GM12878 (cell line): ENCODE results near the gene TYW5. TPM values are rescaled to one million over a fixed set of nuclear protein-coding genes. Genes with fewer than 3 reads are reported as not detected.
A peak's percentile ranks its signal among the peaks of the same experiment; 100 is the strongest.

ENCODE experiments used
- CBFB ChIP-seq: IDR thresholded peaks from 2 replicates; pipeline ENCODE4 v1.6.1; 2016; ENCODE audit warnings: antibody characterized with exemption, low read depth
- CHD2 ChIP-seq: IDR thresholded peaks from 2 replicates; pipeline ENCODE4 v1.6.1; 2011; ENCODE audit warnings: low read depth, low read length, improper control_type of control experiment, borderline replicate concordance
- E4F1 ChIP-seq: fragments of 450-650 bp; IDR thresholded peaks from 2 replicates; pipeline ENCODE4 v1.6.1; 2018; ENCODE audit warnings: borderline replicate concordance, mild to moderate bottlenecking; ENCODE audit not compliant: partially characterized antibody
- HCFC1 ChIP-seq: fragments of 150-350 bp; IDR thresholded peaks from 2 replicates; pipeline ENCODE4 v1.6.1; 2014; ENCODE audit warnings: low read length
- HDAC2 ChIP-seq: fragments of 200-600 bp; sonication (generic); IDR thresholded peaks from 2 replicates; pipeline ENCODE4 v1.6.1; 2017
- IKZF2 ChIP-seq, 2 experiments: fragments of 450-650 bp; IDR thresholded peaks; 2 replicates each; pipeline ENCODE4 v1.6.1; 2017; ENCODE audit warnings: mild to moderate bottlenecking in 2 of 2, moderate library complexity in 2 of 2
- IRF4 ChIP-seq: IDR thresholded peaks from 2 replicates; pipeline ENCODE4 v1.6.1; 2011; ENCODE audit warnings: low read depth, low read length
- NFYA ChIP-seq: IDR thresholded peaks from 2 replicates; pipeline ENCODE4 v1.6.1; 2011; ENCODE audit warnings: low read depth, mild to moderate bottlenecking, low read length, improper control_type of control experiment, borderline replicate concordance
- NR2C1 ChIP-seq: fragments of 450-650 bp; IDR thresholded peaks from 2 replicates; pipeline ENCODE4 v1.6.1; 2017; ENCODE audit warnings: antibody characterized with exemption, mild to moderate bottlenecking, moderate library complexity
- NR2C2 ChIP-seq: IDR thresholded peaks from 2 replicates; pipeline ENCODE4 v1.6.1; 2011; ENCODE audit warnings: borderline replicate concordance, low read depth; ENCODE audit not compliant: control insufficient read depth, insufficient read length
- POLR2AphosphoS2 ChIP-seq: IDR thresholded peaks from 2 replicates; pipeline ENCODE4 v1.6.1; 2011; ENCODE audit warnings: low read depth, mild to moderate bottlenecking, low read length, improper control_type of control experiment, moderate library complexity
- RBBP5 ChIP-seq: fragments of 200-600 bp; sonication (generic); conservative IDR thresholded peaks from 2 replicates; pipeline ENCODE4 v1.6.1; 2016
- RUNX3 ChIP-seq: IDR thresholded peaks from 2 replicates; pipeline ENCODE4 v1.6.1; 2012; ENCODE audit warnings: low read length, inconsistent platforms
- SIN3A ChIP-seq: IDR thresholded peaks from 2 replicates; pipeline ENCODE4 v1.6.1; 2012; ENCODE audit warnings: low read depth, low read length, improper control_type of control experiment
- ZBTB40 ChIP-seq: fragments of 450-650 bp; IDR thresholded peaks from 2 replicates; pipeline ENCODE4 v1.6.1; 2016; ENCODE audit warnings: mild to moderate bottlenecking, moderate library complexity, borderline replicate concordance
- ZNF687 ChIP-seq: fragments of 450-650 bp; IDR thresholded peaks from 2 replicates; pipeline ENCODE4 v1.6.1; 2017; ENCODE audit warnings: mild to moderate bottlenecking, moderate library complexity
- ZSCAN29 ChIP-seq: fragments of 450-650 bp; IDR thresholded peaks from 2 replicates; pipeline ENCODE4 v1.6.1; 2017; ENCODE audit warnings: mild to moderate bottlenecking, moderate library complexity
- polyA plus RNA-seq, 11 experiments: library from polyadenylated mRNA; depleted of rRNA in 4 of 11; unstranded in 6 of 11; stranded (reverse) in 5 of 11; fragments of >200 nt; fragmentation: Nextera tagmentation in 4 of 11; fragmentation: Illumina TruSeq in 1 of 11; extraction: Ambion mirVana in 4 of 11; extraction: Trizol in 1 of 11; gene quantifications; 1 replicate in 1 of 11; 2 replicates in 10 of 11; pipeline versions ENCODE4 v1.2.1 to v1.2.3, GENCODE V29; 2011 to 2016; ENCODE audit warnings: inconsistent platforms in 2 of 11, missing spikeins in 2 of 11, low read depth in 1 of 11
- total RNA-seq, 4 experiments: library from RNA; depleted of rRNA in 3 of 4; stranded (reverse); fragments of >200 nt in 3 of 4; fragmentation: Illumina TruSeq in 1 of 4; extraction: Trizol in 1 of 4; gene quantifications; 2 replicates each; pipeline versions ENCODE4 v1.2.1 to v1.2.3, GENCODE V29; 2013 to 2021

TYW5 gene
- total and polyA plus RNA-seq, 10 of the 15 experiments (the other 5 are each of a cell fraction or from before 2014, with no cell fraction given), result 4.6 to 11.8 (median 7.4) TPM

GRCh38 chr2:199955339-199956061, at the start of gene TYW5, which contains the start of gene MAIP1 (continued):
- TF ChIP-seq ZBTB40 (peak; percentile 100), NR2C1 (peak; percentile 100), ZNF687 (no peak), NFYA (no peak), ZSCAN29 (peak; percentile 85; the same call in 1 of the 2 replicates), HCFC1 (peak; percentile 75), E4F1 (peak; percentile 94), CHD2 (peak; percentile 32; the same call in 1 of the 2 replicates), RBBP5 (peak; percentile 99), CBFB (no peak), RUNX3 (peak; percentile 46), SIN3A (peak; percentile 37; the same call in 1 of the 2 replicates), HDAC2 (0 out of 2 replicates have a peak, but pooled peaks have one; percentile 69), POLR2AphosphoS2 (peak; percentile 71; the same call in 1 of the 2 replicates), IKZF2 (IDR thresholded peaks at IDR 0.05) (peak; percentile 89 to 95), NR2C2 (peak; percentile 96), IRF4 (0 out of 2 replicates have a peak, but pooled peaks have one; percentile 14)
